HuH-7 (cell line): ENCODE data around the gene TM7SF2.
"Not testable (repeated sequence)": the region's sequence is repeated elsewhere in the genome, so short reads cannot be mapped to it uniquely, and the experiment has no call there.

Source experiments
- DNase-seq: peaks from one replicate; pipeline ENCODE4 v3.0.0; 2011; ENCODE audit warnings: low spot score

TM7SF2 gene

DNA sequence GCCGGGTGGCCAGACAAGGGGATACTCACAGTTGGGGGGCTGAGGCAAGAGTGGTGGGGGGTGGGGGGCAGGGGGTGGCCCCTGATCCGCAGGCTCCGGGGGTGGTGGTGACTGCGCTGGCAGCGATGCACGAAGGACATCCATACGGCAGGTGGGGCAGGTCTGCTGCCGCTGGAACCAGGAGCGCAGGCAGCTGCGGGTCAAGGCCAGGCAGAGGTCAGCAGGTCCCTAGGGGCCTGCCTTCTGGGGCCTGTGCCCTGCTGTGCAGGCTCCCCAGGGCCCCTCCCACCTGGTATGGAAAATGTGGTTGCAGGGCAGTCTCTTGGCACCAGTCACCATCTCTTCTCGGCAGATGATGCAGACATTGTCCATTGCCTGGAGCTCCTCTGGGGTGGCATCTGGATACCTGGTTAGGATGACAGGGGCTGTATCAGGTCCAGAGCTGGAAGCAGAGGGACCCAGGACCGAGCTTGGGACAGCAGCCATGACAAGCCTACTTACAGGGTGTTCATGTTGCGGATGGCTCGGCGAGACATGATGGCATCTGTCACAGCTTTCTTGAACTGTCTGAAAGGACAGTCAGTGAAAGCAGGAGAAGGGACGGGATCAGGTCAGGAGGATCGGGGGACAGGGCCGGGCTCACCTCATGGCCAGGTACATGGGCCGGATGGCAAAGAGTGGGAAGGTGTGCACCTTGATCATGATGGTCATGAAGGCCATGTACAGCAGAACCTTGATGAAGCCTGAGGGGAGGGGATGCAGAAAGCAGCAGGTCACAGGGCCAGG is 19.2 kb downstream of the TM7SF2 start:
- no peak for DNase-seq

- no peak for DNase-seq
Measured at GRCh38 chr11:65131417-65131776, 19.7 kb downstream of the TM7SF2 start.

GRCh38 chr11:65131895-65132237 is 20.2 kb downstream of the TM7SF2 start:
- DNase-seq = no peak

DNA sequence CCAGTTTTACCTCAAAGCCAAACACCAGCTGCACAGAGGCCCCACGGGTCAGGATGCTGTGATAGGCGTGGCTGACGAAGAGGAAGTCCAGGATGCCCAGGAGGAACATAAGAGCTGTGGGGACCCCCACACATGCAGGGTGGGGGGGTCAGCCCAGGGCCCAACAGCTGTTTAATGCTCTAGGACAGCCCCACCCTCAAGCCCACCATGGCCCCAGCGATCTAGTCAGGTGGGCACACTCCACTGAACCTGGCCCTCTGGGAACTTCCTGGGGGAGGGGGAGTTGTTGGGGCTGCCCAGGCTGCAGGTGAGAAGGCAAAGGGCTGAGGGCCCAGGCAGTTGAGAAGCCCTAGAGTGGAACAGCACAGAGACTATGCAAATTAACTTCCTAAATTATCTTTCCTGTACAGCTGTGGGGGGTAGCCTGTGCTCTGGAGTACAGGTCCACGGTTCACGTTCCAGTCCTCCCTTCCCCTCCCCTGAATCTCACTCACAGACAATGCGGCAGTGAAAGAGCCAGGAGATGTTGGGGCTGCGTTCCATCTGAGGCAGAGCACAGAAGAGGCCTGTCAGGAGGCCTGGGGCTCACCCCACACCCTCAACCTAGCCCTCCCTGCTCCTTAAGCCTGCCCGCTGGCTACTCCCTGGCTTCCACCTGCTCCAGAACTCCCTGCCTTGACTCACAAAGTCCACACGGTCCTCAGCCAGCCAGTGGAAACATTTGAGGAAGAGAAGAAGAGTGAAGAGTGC is 20.7 kb downstream of the TM7SF2 start:
- no peak for DNase-seq

DNA sequence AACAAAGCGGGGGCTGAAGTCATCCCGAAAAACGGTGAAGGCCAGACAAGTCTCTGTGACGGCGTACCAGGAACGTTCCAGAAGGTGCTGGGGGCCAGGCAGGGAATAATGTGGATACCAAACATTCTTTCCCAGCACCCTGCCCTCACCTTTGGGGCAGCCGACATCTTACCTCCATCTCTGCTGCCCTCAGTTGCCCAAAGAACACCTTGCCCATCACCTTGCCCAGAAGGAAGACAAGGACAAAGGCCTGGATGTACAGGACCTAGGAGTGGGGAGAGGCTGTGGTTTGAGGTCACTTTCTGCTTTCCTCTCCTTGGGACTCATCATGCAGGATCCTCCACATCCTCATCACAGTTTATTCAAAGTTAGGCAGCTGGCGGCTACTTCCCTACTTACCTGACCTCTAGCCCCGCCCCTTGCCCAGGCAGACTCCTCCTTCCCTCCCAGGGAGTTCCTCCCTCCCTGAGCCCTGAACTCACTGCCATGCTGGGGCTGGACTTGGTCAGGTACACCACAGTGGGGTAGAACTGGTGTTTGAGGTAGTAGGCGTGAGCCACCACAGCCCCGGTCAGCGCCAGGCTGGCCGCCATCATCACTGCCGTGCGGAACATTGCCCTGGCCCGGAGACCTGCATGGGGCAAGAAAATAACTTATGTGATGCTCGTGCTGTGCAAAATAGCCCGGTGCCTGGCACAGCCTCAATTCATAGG is 21.5 kb downstream of the TM7SF2 start:
- DNase-seq = no peak

DNA sequence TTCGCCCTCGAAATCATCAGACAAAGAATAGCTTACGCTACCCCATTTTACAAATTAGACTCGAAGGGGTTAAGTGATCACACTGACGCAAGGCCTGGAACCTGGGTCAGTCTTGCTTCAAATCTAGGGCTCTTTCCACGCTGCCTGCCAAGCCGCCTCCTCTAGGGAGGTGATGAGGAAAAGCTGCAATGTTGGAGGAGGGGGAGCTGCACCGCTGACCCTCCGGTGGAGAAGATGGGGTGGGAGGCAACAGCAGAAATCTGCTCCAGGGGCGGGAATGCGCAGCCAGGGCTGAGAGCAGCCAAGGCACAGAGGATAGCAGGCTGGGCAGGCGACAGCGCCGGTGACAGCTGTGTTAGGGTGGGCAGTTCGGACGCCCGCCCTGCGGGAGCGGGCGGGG is 22.1 kb downstream of the TM7SF2 start:
- DNase-seq = no peak

DNA sequence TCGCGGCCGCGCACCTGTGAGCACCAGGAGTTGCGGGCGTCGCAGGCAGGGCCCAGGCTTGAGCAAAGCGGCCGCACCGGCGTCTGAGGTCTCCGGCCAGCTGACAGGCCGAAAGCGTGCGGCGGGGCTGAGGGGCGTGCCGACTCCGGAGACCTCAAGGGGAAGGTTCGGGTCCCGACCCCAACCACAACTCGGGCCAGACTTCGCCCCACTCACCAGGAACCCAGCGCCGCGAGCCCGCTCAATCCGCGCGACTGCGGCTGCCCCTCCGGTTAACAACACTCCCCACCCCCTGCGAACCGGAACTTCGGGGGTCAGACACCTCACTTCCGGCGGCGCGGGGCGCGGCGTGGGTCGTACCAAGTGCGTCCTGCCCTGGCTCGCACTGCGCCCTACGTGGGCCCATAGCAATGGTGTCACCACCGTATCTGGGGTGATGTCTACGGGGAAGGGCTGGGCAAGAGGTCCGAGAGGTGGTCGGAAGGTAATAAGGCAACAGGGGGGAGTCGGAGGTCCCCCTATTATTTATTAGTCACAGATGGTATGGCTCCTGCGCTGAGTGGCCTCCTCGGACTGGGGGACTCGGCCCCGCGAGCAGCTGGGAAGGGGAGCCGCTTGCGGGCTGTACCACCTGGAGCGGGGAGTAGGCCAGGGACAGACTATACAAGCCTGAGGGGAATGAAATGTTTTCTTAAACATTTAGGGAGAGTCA is 22.7 kb downstream of the TM7SF2 start, which contains the start of gene SYVN1:
Gene SYVN1 (minus strand): TSS at position 280 of the 712 bp plus-strand sequence. CDS start 918 bp downstream, outside the sequence.
- DNase-seq = peak; percentile 93

GRCh38 chr11:65134952-65135632 is 23.4 kb downstream of the TM7SF2 start:
- peak; percentile 98 for DNase-seq

- DNase-seq = no peak
Measured at GRCh38 chr11:65135633-65136145, 24.0 kb downstream of the TM7SF2 start.

- no peak for DNase-seq
Measured at GRCh38 chr11:65136515-65137096, 24.9 kb downstream of the TM7SF2 start.

- no peak for DNase-seq
Measured at GRCh38 chr11:65141896-65142494, 30.3 kb downstream of the TM7SF2 start.

DNA sequence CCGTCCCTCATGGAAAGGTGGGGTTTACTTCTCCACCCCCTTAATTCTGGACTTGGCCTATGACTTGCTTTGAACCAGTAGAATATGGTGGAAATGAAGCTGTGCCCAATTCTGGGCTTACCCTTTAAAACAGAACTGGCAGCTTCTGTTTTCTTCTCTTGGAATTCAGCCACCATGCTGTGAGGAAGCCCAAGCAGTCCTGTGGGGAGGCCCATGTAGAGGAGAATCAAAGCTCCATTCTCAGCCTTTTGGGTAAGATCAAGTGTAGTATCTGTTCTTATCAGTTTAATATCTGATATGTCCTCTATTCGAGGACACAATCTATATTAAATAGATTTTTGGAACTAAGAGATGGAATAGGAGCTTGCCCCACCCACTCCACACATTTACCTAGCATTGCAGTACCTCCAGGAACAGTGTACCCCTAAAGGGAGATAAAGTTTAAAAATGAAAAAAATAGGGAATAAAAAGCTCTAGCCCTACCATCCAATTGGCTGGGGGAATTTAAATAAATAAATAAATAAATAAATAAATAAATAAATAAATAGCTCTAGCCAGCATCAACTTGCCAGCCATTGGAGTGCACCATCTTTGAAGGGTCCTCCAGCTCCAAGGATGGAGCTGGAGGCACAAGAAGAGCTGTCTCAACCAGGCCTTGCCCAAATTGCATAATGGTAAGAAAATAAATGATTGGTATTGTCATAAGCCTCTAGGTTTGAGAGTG is 35.8 kb downstream of the TM7SF2 start:
- DNase-seq = no peak

- no peak for DNase-seq
Measured at GRCh38 chr11:65148657-65149056, 37.0 kb downstream of the TM7SF2 start.

DNA sequence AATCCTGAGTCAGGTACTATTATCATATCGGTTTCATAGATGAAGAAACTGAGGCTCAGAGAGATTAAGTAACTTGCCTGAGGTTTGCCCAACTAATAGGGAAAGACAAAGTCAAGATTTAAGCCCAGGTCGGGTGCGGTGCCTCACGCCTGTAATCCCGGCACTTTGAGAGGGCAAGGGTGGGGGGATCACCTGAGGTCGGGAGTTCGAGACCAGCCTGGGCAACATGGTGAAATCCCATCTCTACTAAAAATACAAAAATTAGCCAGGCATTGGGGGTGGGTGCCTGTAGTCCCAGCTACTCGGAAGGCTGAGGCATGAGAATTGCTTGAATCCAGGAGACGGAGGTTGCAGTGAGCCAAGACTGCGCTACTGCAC is 38.4 kb downstream of the TM7SF2 start:
- not testable (repeated sequence) for DNase-seq

- no peak for DNase-seq
Measured at GRCh38 chr11:65150509-65151299, 39.0 kb downstream of the TM7SF2 start.

GRCh38 chr11:65151331-65151899 is 39.7 kb downstream of the TM7SF2 start:
- no peak for DNase-seq

GRCh38 chr11:65152122-65152521 is 40.5 kb downstream of the TM7SF2 start:
- DNase-seq = no peak

GRCh38 chr11:65156256-65156655 is 44.6 kb downstream of the TM7SF2 start:
- no peak for DNase-seq

- DNase-seq = no peak
Measured at GRCh38 chr11:65156926-65157325, 45.3 kb downstream of the TM7SF2 start.
